RWPE1 (cell line): ENCODE results near the gene SERPINB8.

Source experiments
- CTCF ChIA-PET: fragments of 350-600 bp; sonication (Branson Sonifier 250); formaldehyde crosslinking; extraction: SDS; loops from one replicate; lab custom pipeline; 2021; lab: Yijun Ruan, JAX
- POLR2A ChIA-PET: fragments of 400-600 bp; formaldehyde crosslinking; extraction: SDS; loops from one replicate; lab custom pipeline; 2020; ENCODE audit warnings: antibody characterized with exemption; ENCODE audit not compliant: low non-redundant PET; lab: Yijun Ruan, JAX
- DNase-seq: peaks from one replicate; pipeline ENCODE4 v3.0.0; 2012; ENCODE audit warnings: low spot score
- H3K27ac ChIP-seq: fragments of 450-650 bp; 2 replicates; pipeline ENCODE4 v1.5.1; 2017
- CTCF ChIP-seq: fragments of 450-650 bp; conservative IDR thresholded peaks from 2 replicates; pipeline ENCODE4 v1.5.1; 2017; ENCODE audit warnings: low read depth, mild to moderate bottlenecking

Gene SERPINB8

DNA sequence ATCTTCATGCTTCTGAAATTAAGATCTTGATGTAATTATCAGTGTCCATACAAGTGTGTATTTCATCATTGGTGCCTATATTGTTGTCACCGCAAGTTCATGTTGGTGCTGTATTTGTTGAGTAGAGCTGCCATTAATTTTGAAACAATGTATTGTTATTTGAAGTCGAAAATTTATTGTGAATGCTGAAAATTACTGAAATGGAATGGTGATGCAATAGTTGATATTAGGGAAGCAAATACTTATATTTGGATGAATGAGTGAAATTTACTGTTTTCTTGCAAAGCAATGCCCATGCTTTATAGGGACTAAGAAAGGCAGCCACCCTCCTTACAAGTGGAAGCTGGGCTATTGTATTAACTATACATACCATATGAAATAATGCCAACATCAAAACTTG, 41.6 kb downstream of the SERPINB8 start:
- H3K27ac ChIP-seq = no peak overlapping the region
- CTCF ChIA-PET = interaction anchor here (0.7 kb wide), 1 partner anchor 17 kb away, joined by 3 read pairs; no protein-coding TSS in a partner anchor
- TF ChIP-seq CTCF = no peak
- POLR2A ChIA-PET = no interaction called here
- DNase-seq = no peak

DNA sequence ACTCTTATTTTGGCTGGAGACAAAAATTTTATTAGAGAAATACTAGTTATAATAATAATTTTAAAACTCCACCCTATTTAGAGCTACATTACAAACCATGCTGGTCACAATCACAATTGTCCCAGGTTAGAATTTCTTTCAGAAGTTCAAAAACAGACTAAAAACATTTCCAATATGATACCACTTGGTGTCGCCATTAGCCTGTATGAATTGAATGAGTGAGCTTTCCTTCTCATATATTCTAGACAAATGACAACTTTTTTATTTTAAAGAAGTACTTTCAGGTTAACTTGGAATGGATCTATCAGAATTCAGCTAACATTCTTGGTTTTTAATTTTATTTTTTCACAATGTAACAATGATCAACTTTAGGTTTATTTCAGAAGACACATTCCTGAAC, 48.0 kb downstream of the SERPINB8 start:
- H3K27ac ChIP-seq = no peak overlapping the region
- ChIA-PET CTCF (interaction anchor here (0.5 to 0.9 kb wide), 3 partner anchors 19 to 684 kb away, joined by 3 to 4 read pairs (median 3); no protein-coding TSS in a partner anchor), POLR2A (no interaction called here)
- DNase-seq = peak; percentile 18
- peak; percentile 58 for TF ChIP-seq CTCF

- DNase-seq = no peak
- TF ChIP-seq CTCF = no peak
- H3K27ac ChIP-seq = no peak overlapping the region
- ChIA-PET CTCF (no interaction called here), POLR2A (no interaction called here)
Observed at GRCh38 chr18:64019922-64020756, 50.3 kb downstream of the SERPINB8 start.

- CTCF ChIA-PET = interaction anchor here (0.6 to 0.7 kb wide), 2 partner anchors 15 to 23 kb away, joined by 3 to 5 read pairs; no protein-coding TSS in a partner anchor
- H3K27ac ChIP-seq = no peak overlapping the region
Observed at GRCh38 chr18:64026350-64026749, 56.5 kb downstream of the SERPINB8 start.

GRCh38 chr18:64027931-64028695, 58.2 kb downstream of the SERPINB8 start:
- DNase-seq = no peak
- CTCF ChIA-PET = no interaction called here
- no peak for TF ChIP-seq CTCF
- H3K27ac ChIP-seq = no peak overlapping the region
- POLR2A ChIA-PET = no interaction called here

More at GRCh38 chr18:64026350-64026749, 56.5 kb downstream of the SERPINB8 start:
- TF ChIP-seq CTCF = no peak
- DNase-seq = no peak
- POLR2A ChIA-PET = no interaction called here

GRCh38 chr18:64029096-64029495, 59.2 kb downstream of the SERPINB8 start:
- H3K27ac ChIP-seq = no peak overlapping the region
- CTCF ChIA-PET = no interaction called here
- TF ChIP-seq CTCF = no peak
- DNase-seq = no peak
- POLR2A ChIA-PET = no interaction called here
